RWPE1 (cell line): ENCODE results near the gene AUTS2.

Source experiments
- CTCF ChIA-PET: fragments of 350-600 bp; sonication (Branson Sonifier 250); formaldehyde crosslinking; extraction: SDS; loops from one replicate; lab custom pipeline; 2021; lab: Yijun Ruan, JAX
- POLR2A ChIA-PET: fragments of 400-600 bp; formaldehyde crosslinking; extraction: SDS; loops from one replicate; lab custom pipeline; 2020; ENCODE audit warnings: antibody characterized with exemption; ENCODE audit not compliant: low non-redundant PET; lab: Yijun Ruan, JAX
- DNase-seq: peaks from one replicate; pipeline ENCODE4 v3.0.0; 2012; ENCODE audit warnings: low spot score
- H3K27ac ChIP-seq: fragments of 450-650 bp; 2 replicates; pipeline ENCODE4 v1.5.1; 2017
- TF ChIP-seq, protein P1 (sequence below): fragments of 450-650 bp; conservative IDR thresholded peaks from 2 replicates; pipeline ENCODE4 v1.5.1; 2017; ENCODE audit warnings: low read depth, mild to moderate bottlenecking

AUTS2 gene

DNA sequence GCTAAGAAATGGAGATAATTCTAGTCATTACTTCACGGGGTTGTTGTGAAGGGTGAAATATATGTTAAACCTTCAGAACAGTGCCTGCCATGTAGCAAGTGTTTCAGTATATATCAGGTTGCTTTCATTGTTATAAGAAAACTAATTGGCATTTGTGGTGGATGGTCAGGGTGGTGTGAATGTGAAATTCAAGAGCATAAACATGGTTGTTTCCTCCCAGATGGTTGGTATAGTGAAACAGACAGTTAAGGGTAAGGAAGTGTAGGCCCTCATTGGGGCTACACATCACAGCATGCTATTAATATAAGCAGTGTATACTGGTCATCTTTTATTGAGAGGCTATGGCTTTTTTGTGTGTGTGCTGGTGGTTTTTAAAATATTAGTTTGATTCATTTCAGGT is 171.6 kb downstream of the AUTS2 start:
- ChIA-PET POLR2A (no interaction called here), CTCF (no interaction called here)
- no peak for DNase-seq
- H3K27ac ChIP-seq: no peak overlapping the region
- TF ChIP-seq, protein P1, sequence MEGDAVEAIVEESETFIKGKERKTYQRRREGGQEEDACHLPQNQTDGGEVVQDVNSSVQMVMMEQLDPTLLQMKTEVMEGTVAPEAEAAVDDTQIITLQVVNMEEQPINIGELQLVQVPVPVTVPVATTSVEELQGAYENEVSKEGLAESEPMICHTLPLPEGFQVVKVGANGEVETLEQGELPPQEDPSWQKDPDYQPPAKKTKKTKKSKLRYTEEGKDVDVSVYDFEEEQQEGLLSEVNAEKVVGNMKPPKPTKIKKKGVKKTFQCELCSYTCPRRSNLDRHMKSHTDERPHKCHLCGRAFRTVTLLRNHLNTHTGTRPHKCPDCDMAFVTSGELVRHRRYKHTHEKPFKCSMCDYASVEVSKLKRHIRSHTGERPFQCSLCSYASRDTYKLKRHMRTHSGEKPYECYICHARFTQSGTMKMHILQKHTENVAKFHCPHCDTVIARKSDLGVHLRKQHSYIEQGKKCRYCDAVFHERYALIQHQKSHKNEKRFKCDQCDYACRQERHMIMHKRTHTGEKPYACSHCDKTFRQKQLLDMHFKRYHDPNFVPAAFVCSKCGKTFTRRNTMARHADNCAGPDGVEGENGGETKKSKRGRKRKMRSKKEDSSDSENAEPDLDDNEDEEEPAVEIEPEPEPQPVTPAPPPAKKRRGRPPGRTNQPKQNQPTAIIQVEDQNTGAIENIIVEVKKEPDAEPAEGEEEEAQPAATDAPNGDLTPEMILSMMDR: no peak

GRCh38 chr7:69770613-69771012 is 172.3 kb downstream of the AUTS2 start:
- no peak for DNase-seq
- ChIA-PET POLR2A (no interaction called here), CTCF (no interaction called here)
- TF ChIP-seq, protein P1: no peak
- H3K27ac ChIP-seq: no peak overlapping the region

DNA sequence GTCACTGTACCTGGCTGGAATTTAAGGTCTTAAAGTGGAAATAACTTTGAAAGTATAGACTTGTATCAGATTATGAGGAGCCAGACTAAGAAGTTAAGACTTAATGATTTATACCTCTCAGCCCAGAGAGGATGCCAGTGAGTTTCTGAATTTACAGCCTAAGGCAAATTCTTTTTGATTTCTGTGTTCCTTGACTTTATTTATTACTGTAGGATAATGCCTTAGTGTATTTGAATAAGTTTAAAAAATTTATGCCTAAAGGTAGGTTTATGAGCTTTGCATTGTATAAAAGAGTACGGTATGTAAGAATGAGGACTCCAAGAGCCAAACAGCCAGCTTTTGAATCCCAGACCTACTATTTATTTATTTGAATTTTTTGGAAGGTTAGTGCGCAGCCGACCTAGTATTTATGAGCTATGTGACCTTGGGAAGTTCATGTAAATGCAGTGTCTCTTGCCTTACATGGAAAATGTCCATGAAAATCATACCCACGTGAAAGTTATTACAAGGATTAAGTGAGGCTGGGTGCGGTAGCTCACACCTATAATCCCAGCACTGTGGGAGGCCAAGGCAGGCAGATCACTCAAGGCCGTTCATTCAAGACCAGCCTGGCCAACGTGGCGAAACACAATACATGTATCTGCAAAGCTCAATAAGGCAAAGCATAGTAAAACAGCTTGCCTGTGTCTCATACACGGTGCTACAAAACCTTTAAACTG is 174.6 kb downstream of the AUTS2 start:
- no peak for DNase-seq
- TF ChIP-seq, protein P1: no peak
- ChIA-PET CTCF (interaction anchor here (0.6 kb wide), 1 partner anchor 100 kb away, joined by 3 read pairs; no protein-coding TSS in a partner anchor), POLR2A (no interaction called here)
- no peak overlapping the region for H3K27ac ChIP-seq

- CTCF ChIA-PET: no interaction called here
Observed at GRCh38 chr7:69773535-69774225, 175.4 kb downstream of the AUTS2 start.

GRCh38 chr7:69775231-69775771 is 177.0 kb downstream of the AUTS2 start:
- no peak overlapping the region for H3K27ac ChIP-seq
- TF ChIP-seq, protein P1: no peak
- ChIA-PET CTCF (no interaction called here), POLR2A (no interaction called here)
- no peak for DNase-seq

More at GRCh38 chr7:69773535-69774225, 175.4 kb downstream of the AUTS2 start:
- TF ChIP-seq, protein P1: no peak
- POLR2A ChIA-PET: no interaction called here
- DNase-seq: no peak
- H3K27ac ChIP-seq: no peak overlapping the region

- CTCF ChIA-PET: no interaction called here
- TF ChIP-seq, protein P1: no peak
- no peak for DNase-seq
- POLR2A ChIA-PET: no interaction called here
- no peak overlapping the region for H3K27ac ChIP-seq
Observed at GRCh38 chr7:69776611-69777010, 178.3 kb downstream of the AUTS2 start.
